GM18520 (cell line): ENCODE measurements around the gene NDUFB10.

Experiments used
- ATAC-seq: cut with Tn5 transposase; IDR thresholded peaks from one replicate; pipeline ENCODE4 v1.9.1; 2021; ENCODE audit not compliant: unreplicated experiment

The NDUFB10 gene

GRCh38 chr16:1983544-1984346 lies 24.4 kb downstream of the NDUFB10 start, which contains the start of gene GFER:
TSS of gene GFER (plus strand) at chr16:1984193. CDS start at chr16:1984219, 26 bp downstream.
- ATAC-seq = peak; percentile 75

GRCh38 chr16:1984347-1985225 lies 25.2 kb downstream of the NDUFB10 start:
- ATAC-seq = peak; percentile 1

DNA sequence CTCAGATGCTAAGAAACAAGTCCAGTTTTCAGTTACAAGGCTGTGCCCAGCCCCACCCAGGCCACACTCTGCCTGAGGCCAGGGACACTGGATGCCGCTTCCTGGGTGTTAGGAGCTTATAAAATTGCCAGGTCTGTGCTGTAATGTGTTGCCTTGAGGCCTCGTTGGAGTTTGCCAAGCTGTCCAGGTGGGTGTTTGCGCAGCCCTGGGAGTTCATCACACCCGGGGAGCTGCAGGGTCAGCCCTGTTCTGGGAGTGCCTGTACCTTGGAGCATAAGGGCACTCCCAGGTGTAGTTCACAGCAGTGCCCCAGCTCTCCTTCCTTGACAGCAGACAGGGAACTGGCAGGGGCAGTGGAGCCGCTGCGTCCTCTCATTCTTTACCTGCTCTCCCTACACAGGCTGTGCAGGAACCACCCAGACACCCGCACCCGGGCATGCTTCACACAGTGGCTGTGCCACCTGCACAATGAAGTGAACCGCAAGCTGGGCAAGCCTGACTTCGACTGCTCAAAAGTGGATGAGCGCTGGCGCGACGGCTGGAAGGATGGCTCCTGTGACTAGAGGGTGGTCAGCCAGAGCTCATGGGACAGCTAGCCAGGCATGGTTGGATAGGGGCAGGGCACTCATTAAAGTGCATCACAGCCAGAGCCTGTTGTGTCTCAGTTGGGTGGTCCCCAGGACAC lies 26.3 kb downstream of the NDUFB10 start:
- no peak for ATAC-seq

DNA sequence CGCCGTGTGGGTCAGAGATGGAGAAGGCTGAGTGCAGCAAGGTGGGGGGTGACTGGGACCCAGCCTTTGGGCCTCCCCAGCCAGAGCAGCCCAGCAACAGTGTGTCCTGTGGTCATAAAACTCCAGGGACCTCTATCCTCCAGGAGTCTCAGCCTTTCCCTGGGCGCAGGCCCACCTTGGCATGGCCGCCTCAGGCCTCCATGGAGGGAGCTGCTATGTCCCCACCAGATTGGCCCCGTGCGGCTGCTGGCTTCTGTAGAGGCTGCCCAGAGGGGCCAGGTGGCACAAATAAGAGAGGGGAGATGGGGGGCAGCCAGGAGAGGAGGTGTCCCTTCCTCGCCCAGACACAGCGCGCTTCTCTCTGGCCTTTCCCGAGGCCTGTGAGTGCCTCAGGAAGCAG lies 27.9 kb downstream of the NDUFB10 start:
- ATAC-seq = no peak

- ATAC-seq = no peak
These were observed 30.1 kb downstream of the NDUFB10 start, which contains the start of gene SYNGR3 for GRCh38 chr16:1989209-1990100. TSS of gene SYNGR3 (plus strand) at chr16:1989970. CDS start at chr16:1990103, 133 bp downstream.

DNA sequence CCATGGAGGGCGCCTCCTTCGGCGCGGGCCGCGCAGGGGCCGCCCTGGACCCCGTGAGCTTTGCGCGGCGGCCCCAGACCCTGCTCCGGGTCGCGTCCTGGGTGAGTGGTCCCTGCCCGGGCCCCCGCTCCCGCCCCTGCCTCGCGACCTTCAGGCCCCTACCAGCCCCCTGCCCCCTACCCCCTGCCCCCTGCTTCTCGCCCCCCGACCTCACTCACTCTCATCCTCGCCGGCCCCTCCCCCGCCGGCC lies 30.7 kb downstream of the NDUFB10 start:
- no peak for ATAC-seq

DNA sequence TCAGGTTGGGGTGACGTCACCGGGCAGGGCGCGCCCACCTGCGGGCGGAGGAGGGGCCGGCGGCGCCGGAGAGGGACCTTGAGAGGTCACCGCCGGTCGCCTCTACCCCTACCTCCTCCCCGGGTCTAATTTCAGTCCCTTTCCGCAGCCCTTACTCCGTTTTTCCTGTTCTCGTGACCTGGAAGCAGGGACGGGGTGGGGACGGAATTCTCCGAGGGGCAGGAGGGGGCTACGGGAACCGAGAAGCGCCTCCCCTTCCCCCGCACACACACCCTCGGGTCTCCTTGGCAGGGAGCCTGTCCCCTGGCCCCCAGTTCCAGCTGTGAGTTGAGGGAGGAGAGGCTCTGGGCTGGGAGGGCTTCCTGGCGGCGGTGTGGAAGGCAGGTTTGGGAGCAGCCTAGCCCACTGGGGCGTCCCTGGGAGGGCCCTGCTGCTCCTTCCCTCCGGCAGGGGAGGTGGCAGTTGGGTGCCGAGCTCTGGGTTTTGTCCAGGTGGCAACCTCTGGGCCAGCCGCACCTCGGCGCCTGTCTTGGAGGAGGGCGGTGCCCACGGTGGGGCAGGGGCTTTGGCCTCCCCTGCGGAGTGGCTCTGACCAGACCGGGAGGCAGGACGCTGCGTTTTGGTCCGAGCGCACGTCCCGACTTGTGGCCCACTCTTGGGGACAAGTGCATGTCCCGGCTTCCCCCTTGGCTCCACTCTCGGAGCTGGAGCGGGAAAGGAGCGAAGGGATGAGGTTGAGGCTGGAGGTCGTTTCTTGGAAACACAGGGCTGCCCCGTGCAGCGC lies 31.2 kb downstream of the NDUFB10 start:
- no peak for ATAC-seq

GRCh38 chr16:1991135-1991551 lies 31.8 kb downstream of the NDUFB10 start:
- ATAC-seq = peak; percentile 35

DNA sequence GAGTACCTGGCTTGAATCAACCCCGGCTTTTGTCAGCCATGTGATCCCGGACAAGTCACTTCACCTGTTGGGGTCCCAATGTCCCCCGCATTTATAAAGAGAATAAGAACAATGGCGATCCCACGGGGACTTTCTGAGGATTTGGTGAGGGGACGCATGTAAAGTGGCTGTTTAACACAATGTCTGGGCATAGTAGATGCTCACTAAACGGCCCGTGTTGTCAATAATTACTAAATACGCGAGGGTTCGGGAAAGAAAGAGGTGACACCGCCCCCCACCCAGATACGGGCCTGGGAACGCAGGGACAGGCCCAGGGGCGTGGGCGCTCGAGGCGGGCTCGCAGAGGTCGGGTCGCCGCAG lies 32.2 kb downstream of the NDUFB10 start:
- no peak for ATAC-seq

- peak; percentile 29 for ATAC-seq
These were observed 32.8 kb downstream of the NDUFB10 start for GRCh38 chr16:1991948-1992703.

GRCh38 chr16:1992704-1993317 lies 33.5 kb downstream of the NDUFB10 start:
- ATAC-seq = no peak

GRCh38 chr16:1993731-1994131 lies 34.4 kb downstream of the NDUFB10 start:
- no peak for ATAC-seq

DNA sequence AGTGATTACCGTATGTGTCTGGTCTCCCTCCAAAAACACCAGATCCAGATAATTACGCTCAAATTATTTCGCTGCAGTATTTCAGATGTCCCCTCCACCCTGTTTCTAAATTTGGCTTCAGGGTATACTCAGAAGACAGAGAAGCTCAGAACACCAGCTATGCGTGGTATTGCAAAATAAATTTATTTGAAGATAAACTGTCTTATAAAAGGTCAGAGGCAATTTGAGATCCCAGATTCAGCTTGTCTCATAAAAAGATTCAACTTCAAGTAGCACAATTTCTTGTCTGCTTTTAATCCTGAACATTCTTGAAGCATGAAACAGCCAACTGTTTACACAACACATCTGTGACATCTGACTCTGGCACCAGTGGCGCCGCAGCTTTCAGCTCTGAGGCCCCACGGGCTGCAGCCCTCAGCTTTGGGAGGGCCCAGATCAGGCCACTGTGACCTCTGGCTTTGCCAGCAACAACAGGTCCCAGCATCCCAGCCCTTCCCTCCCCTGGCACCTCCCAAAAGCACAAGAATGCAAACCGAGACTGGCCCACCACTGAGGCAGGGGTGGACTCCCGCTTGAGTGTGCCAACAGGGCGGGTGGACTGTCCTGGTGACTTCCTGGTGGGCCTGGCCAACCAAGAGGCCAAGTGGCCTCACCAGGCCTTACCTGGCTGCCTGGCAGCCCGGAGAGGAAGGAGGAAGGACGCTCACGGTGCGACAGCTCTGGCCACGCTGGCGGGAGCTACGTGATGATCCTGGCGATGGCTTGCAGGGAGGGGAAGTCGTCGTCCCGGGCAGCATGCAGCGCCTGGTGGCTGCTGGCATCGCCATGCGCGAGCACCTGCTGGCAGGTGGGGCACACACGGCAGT lies 38.4 kb downstream of the NDUFB10 start:
- ATAC-seq = no peak

DNA sequence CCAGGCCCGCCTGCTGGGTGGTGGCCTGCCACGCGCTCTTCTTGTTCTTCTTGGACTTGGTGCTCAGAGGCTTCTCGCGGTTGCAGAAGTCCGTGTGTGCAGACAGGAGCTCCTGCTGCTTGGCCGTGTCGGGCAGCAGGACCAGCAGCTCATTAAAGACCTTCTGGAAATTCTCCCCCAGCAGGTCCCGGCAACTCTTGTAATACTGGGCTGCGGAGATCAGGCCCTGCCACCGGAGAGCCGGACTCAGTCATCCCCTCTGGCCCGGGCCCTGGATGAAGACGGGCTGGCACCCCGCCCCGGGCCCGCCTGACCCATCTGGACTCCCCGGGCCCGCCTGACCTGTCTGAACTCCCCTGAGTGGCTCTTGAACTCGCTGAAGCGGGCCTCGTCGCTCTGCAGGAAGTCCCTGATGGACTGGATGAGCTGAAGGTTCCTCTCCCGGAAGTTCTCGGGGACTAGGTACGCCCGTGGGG lies 39.1 kb downstream of the NDUFB10 start:
- ATAC-seq = no peak

DNA sequence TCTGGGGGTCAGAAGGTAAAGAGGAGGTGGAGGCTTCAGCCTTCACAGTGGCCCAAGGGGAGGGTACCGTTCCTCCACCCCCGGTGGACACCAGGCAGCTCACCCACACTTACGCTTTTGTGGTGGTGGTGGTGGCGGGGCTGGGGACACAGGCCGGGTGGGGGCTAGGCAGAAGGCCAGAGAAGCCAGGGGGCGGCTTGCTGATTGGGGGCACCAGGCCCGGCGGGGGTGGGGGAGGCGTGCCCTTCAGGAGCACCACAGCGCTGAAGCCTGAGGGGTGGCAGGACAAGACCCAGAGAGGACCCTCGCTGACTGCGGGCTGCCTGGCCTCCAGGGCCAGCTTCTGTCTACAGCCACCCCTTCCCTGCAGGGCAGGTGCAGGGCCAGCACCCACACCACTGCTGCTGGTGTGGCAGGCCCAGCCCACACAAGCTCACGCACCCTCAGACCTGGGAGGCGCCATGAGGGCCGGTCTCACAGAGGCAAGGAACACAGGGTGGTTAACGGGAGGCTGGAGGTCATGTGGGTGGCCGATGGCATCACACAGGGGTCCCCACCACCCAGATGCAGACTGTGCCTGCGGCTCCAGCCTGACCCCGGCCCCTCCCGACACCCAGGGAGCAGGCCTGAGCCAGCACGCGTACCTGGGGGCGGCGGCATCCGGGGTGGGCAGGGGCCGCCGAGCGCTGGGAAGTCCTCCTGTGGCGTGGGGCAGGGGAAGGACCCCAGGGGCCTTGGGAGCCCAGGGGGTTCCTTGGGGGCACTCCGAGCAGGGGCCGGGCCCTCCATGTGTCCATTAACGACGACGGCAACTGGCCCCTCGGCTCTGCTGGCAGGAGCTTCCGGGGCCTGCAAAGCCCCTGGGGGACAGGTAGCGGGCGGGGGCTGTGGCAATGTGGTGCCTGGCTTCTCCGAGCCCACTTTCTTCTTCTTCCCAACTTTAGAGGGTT lies 39.8 kb downstream of the NDUFB10 start:
- ATAC-seq = no peak

GRCh38 chr16:1999866-2000514 lies 40.7 kb downstream of the NDUFB10 start:
- ATAC-seq = no peak
